Activated CD8-positive, alpha-beta memory T cell treated with anti-CD3 and anti-CD28 coated beads, Interleukin-2, amount 50 U/mL, for 48 hours (primary cell): ENCODE results near the gene ISOC2.
"Not testable (repeated sequence)": the region's sequence is repeated elsewhere in the genome, so short reads cannot be mapped to it uniquely, and the experiment has no call there.

Experiments used
- DNase-seq: peaks from one replicate; pipeline ENCODE4 v3.0.0-alpha.2; 2020

The ISOC2 gene

DNA sequence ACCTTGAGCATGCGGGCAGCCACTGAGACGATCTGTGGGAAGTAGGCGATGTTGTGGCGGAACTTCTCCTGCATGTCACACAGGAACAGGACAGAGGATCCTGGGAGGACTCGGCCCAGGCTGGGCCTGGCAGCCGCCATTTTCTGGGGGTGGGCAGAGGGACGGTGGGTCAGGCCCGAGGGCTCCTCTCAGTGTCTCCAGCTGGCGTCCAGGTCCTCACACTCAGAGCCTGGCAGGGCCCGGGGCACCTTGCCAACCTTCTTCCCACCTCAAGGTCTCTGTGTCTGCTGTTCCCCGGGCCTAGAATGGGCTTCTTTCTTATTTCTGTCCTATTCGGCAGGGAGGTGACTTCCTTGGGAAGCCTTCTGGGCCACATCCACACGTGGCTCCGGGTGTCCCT, 5.1 kb downstream of the ISOC2 start:
- no peak for DNase-seq

DNA sequence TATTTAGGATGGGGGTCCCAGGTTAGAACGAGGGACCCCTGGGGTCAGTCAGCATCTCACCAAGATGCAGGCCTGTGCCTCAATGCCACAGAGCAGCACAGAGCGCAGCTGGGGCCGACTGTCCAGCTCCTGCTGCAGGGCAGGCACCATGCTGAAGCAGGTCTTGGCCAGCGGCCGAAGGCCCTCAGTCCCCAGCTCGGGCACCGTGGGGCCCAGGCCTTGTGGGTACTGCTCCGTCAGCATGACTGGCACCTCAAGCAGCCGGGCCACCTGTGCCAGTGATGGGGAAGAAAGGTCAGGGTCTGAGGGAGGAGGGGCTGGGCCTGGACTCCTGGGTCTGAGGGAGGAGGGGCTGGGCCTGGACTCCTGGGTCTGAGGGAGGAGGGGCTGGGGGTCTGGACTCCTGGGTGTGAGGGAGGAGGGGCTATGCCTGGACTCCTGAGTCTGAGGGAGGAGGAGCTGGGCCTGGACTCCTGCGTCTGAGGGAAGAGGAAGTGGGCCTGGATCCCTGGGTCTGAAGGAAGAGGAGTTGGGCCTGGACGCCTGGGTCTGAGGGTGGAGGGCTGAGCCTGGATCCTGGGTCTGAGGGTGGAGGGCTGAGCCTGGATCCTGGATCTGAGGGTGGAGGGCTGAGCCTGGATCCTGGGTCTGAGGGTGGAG, 5.7 kb downstream of the ISOC2 start:
- DNase-seq, result no peak

DNA sequence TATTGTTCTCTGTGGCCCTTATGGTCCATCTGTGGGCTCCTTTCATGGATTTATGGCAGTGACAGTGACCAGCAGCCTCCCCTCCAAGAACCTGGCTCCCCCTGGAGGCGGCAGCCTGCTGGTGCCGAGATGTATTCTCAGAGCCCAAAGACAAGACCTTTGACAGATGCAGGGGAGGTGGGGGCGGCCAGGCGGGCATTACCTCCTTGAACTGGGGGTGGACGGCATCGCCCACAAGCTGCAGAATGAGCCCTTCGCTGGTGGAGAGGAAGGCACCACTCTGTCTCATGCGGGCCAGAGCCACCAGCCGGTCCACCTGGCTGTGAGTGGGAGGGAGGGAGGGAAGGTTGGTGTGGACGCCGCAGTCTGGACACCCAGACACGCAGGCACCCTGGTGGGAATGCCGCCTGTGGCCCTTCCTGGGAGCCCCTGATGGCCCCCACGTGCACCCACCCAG, 6.6 kb downstream of the ISOC2 start:
- DNase-seq, result peak; percentile 75

DNA sequence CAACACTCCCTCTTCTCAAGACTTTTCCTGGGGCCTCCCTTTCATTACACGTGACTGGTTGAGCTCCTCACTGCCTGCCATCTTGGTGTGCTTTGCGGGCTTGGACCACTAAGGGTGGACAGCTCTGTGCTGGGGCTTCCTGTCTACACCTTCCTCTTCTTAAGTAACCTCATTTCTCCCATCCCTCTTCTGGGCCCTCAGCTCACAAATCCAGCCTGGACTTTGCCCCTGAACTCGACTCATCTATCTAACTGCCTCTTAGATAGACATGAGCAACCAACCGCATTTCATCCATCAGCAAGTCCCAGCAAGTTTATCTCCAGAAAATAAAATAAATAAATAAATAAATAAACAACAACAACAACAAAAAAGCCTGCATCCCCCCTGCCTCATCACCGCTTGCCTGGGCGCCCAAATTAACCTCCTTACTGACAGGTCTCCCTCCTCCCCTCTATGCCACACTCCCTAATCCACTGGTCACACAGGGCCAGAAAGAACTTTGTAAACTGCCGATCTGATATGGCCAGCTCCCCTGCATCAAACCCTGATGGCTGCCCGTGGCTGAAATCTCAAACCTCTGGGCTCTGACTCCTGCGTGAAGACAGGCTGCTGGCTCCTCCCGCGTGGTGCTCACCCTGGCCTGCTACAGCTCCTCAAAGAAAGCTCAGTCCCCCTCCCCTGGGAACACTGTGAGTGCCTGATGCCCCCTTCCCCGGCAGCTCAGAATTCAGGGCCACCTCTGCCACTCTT, 7.8 kb downstream of the ISOC2 start:
- DNase-seq, result no peak

DNA sequence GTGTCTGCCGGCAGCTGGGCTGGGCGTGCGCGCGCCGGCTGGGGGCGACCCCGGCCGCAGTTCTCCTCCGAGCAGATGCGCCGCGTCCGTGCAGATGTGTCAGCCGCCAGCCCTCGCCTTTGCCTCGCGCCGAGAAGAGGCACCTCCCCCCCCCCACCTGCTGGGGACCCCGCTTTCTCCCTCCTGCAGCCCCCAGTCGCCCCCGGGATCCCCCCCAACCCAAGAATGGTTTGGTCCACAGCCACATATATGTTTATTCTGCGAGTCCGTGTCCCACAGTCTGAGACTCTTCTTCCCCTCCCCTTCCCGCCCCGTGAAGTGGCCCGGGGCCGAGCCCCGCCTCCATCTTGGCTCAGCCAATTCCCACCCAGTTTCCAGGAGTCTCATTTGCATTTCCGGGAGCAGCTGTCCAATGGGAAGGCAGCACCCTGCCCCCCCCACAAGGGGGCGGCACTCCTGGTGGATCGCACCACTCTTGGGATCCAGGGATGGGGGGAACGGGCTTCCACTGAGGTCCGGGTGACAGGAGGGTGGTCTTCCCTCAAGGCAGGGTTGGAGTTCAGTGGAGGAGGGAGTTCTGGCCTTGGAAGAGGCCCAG, 8.6 kb downstream of the ISOC2 start:
- DNase-seq, result peak; percentile 65

DNA sequence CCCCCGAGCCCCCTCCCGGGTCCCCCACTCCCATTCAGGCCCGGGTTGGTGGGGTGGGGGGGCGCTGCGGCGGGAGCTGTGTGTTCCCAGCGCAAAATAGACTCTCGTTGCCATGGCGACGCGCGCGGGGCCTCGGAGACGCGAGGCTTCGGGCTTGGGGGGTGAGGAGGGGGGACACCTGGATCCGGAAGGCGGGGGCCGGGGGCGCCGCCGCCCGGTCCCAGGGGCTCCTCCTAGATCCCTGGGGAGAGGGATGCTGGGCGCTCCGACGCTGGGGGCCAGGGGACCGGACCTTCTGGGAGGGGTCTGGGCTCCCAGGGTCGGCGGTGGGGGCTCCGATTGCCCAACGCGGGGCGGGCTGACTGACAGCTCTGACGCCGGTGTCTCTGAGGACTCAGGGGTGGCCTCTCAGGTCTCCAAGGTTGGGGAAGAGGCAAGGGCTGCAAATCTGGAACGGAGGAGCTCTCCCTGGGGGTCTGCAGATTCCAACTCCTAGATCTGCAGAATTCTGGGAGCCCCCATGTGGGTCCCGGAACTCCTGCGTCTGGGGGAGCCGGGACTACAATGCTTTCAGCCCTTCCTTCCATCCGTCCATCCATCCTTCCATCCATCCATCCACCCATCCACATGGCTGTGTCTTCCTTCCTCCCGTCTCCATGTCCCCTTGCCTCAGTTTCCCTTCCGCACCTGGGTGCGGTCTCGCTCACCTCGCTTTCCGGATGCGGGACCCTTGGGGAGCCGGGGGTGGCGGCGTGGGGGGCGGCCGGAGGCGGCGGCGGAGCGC, 9.3 kb downstream of the ISOC2 start:
- no peak for DNase-seq

DNA sequence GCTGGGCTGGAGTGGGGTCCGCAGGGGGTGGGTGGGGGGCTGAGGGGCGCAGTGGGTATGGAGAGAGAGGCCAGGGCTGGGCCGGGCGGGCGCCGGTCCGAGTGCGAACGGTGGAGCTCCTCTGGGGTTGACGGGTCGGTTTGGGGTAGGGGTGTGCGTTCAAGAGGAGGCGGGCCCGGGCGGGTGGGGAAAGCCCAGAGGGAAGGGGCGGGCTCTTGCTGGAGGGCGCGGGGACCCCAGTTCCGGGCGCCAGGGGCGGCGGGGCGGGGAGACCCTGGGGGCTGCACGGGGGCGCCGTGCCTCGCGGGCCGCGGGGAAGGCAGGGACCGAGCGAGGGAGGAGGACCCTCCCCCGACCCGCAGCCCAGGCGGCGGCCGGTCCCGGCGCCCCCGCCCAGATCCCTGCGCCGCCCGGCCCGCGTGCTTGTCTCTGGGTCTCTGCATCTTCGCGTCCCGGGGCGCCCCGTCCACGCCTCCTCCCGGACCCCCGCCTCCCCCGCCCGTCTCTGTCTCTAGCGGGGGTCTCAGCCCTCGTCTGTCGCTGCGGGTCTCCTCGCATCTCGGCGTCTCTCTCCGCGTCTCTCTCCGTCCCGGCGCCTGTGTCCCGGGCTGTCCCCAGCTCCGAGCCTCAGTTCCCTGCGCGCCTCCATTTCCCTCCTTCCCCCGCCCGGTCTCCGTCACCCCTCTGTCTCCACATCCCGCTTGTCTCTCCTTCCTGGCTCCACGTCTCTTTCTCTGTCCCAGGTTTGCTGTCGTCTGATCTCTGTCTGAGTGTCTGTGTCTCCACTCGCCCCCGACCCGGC, 10.1 kb downstream of the ISOC2 start:
- no peak for DNase-seq

DNA sequence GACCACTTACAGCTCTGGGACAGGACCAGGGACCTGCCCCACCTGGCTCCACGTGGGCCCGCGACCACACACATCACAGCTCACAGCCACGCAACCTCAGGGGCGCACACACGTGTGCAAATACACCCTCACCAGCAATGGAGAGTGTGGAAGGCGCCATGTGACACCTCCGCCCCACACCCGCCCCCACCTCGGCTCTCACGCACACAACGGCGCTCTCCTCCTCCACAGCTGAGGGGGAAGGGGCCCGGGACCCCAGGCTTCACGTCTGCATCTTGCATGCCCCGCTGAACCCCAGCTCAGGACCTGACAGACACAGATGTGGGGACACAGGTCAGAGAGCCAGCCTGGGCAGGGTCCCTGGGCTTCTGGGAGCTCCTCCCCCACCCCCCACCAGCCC, 12.0 kb downstream of the ISOC2 start:
- no peak for DNase-seq

DNA sequence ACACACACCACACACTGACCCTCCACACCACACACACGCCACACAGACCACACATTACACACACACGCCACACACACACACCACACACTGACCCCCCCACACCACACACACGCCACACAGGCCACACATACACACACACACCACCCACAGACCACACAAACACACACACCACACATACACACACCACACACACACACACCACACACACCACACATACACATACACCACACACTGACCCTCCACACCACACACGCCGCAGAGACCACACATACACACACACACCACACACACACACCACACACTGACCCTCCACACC, 13.3 kb downstream of the ISOC2 start:
- not testable (repeated sequence) for DNase-seq

DNA sequence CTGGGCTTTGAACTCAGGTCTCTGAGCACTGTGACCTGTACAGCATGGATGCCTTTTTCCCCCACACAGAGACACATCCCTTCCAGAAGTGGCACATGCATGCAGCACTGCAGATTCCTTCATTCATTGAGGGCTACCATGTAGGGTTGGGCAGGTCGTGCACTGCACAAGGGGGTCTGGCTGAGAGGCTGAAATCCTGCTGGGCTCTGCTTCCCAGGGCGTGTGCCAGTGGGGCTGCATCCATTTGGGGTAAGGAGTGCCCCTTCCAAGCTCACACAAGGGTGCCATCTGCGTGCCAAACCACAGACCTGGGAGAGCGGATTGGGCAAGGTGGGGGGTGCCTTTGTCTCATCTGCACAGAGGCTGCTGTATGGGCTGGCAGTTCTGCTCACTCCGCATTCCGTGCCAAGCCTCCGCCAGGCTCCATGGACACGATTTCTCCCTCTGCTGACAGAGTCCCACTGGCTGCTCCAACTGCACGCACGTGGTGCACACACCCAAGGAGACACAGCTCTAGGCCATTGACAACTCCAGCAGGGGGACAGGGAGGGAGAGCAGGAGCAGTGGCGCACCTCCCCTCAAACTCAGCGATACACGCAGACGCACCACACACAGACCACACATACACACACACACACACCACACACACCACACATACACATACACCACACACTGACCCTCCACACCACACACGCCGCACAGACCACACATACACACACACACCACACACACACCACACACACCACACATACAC, 13.8 kb downstream of the ISOC2 start:
- no peak for DNase-seq

DNA sequence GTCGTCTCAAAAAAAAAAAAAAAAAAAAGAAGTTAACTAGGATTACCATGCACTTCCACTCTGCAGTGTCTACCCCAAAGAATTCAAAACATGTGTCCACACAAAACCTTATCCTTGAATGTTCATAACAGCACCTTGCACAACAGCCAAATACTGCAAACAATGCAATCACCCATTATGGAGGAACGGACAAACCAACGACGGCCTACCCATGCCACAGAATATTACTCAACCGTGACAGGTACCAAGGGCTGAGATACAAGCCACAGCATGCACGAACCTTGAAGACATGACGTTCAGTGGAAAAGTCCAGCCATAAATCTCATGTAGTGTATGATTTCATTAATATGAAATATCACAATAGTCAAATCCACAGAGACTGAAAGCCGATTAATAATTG, 15.4 kb downstream of the ISOC2 start:
- no peak for DNase-seq

DNA sequence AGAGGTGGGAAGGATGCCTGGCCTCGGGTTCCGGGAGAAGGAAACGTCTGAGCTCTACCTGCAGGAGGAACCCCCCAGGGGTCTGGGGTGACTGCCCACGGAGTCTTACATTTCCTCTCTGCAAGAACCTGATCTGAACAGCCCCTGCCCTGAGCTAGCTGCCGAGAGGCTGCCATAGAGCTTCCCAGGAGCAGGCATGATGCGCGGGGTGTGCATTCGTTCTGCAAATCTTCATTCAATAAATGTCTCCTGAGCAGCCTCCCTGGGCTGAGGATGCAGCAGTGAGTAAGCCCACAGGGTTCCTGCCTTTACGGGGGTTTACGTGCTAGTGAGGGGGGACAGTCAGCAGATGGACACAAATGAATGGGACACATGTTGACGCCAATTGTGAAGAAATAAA, 16.8 kb downstream of the ISOC2 start:
- no peak for DNase-seq

DNA sequence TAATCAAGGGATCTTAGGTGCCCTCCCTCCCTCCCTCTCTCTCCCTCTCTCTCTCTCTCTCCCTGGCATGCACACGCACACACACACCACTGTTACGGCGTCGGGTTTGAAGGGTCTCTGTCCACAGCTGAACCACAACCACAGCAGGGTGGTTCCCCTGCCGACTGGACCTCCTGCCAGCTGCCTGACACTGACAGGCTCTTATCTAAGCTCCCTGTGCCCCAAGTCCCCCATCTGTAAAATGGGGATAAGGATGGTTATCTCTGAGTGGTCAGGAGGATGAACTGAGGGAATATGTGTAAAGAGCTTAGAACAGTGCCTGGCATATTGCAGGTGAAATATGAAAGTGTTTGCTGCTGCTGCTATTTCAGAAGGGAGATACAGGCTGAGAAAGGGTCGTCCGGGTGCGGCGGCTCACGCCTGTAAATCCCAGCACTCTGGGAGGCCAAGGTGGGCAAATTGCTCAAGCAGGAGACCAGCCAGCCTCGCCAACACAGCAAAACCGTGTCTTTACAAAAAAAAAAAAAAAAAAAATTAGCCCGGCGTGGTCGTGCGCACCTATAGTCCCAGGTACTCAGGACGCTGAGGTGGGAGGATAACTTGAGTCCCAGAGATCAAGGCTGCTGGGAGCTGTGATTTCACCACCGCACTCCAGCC, 17.5 kb downstream of the ISOC2 start:
- DNase-seq, result peak; percentile 42

DNA sequence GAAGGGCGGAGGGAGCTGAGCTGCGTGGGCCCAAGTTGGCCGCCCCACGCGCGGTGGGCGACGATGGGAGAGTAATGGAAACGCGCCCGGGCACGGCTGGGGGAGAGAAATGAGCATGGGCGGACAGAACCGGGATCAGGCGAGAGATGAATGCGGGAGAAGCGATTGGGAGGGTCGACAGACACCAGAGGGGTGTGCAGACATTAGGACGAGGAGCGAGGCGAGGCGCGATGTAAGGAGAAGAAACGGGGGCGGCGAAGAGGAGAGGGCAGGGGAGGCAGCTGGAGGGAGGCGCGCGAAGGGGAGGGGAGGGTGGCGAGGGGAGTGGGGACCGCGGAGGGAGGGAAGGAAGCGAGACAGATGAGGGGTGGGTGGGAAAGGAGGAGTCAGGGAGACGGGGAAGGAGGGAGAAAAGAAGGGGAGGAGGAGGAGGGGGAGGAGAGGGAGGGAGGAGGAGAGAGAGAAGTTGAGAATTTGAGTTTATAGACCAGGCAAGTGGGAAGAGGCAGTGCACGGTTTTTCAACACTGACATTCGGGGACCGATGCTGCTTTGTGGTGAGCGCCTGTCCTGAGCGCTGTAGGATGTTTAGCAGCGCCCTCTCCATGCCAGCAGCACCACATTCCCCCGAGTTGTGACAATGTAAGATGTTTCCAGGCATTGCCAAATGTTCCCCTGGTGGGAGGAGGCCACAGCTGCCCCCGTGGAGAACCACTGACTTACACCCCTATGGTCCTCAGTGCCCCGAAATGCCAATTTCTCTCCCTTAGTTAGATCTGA, 18.2 kb downstream of the ISOC2 start, which contains the start of gene SHISA7:
Gene SHISA7 (minus strand): TSS at position 256 of the 779 bp plus-strand sequence. CDS start 437 bp downstream, outside the sequence.
- DNase-seq, result peak; percentile 48

DNA sequence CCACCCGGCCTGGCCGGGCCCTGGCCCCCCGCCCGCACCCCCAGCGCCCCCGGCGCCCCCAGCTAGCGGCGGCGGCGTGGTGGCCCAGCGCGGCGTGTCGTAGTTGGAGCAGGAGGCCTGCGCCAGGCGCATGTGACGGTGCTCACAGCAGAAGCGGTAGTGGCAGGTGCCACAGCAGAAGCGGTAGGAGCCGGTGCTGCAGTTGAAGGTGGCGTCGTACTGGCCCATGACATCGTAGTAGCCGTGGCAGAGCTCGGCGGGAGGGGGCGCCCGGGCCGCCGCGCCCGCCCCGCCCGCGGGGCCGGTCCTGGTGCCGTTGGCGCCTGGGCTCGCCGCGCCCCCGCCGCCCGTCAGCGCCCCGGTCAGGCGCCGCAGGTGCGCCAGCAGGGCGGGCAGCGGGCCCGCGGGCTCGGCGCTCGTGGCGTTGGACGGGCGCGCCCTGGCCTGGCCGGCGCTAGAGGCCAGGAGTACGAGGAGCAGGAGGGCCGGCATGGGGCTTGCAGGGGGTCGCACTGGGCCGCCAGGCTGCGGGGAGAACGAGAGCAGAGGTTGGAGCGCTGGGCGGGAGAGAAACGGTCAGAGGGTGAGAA, 19.0 kb downstream of the ISOC2 start:
- peak; percentile 52 for DNase-seq

DNA sequence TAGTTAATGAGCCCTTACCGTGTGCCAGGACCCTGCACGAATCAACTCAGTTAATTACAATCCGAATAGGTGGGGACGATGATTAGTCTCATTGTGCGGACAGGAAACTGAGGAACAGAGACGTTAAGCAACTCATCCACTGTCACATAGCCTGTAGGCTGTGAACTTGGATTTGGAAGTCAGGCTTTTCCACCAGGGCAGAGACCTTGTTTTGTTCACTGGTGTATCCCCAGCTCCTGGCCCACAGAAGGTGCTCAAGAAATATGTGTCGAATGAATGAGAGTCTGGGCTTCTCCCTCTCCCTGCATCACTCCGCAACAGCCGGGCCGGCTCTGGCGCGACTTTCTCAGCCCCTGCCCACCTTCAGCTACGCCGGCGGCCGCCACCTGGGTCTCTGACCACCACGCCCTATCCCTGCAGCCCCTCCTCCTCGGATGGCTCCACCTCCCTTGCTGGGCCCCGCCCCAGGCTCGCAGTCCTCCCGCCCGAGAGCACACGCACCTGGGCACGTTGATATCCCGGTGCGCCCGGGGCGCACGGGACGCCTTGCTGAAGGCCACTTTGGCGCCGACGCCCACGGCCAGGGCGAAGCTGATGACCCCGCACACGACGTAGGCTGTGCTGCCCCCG, 19.6 kb downstream of the ISOC2 start:
- peak; percentile 60 for DNase-seq

DNA sequence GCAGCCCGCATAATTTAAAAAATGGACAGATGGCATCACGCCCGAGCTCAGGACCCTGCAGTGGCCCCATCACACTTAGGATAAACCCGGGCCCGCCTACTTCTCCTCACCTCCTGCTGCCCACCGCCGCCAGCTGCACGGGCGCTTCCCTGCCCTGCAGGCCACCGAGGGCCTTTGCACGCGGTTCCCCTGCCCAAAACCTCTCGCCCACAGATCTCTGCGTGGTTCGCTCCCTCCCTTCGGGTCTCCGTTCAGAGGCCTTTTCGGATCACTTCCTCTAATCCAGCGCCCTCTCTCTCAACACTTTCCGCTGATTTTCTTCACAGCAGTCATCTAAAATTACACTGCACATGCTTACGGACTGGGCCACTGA, 20.1 kb downstream of the ISOC2 start:
- peak; percentile 51 for DNase-seq

DNA sequence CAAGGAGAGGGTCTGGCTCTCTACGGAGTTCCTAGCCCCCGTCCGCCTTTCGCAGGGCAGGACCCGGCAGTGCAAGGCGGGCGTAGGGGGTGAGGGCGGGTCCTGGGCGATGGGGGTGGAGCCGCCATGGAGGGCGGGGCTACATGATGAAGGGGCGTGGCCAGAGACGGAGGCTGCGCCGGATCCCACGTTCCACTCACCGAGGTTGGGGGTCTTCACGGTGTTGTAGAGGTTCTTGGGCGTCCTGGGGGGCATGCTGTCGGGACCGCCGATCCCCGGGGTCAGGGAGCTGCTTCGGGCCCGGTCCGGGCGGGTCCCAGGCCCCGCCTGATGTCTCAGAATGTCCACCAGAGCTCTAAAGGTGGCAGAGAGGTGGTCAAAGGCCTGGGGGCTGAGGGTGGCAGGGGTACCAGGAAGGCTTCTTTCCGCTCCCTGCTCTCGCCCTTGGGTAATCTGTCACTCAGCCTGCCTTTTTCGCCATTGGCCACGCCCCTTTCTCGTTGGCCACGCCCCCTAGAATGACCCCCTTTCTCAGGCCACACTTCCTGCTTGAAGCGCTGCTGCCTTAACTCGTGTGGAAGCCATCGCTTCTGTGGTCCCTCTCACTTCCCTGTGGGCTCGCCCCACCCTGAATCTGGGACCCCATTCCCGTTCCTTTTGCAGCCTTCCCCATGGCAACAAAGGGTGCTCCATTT, 20.9 kb downstream of the ISOC2 start:
- DNase-seq, result peak; percentile 75

DNA sequence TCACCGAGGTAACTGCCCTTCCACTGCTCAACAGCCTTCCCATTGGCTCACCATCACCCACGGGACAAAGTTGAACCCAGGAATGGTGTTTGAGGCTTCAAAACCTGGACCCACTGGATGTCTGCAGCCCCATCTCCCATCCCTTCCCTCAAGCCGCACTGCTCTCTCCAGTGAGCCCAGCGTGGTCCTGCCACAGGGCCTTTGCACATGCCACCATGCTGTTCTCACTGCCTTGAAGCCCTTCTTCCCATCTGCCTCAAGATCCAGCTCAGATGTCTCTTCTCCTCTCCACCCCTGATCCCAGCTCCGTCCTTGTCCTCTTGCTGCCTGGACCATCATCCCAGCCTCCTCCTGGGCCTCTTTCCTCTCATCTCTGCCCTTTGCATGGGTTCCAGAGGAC, 22.4 kb downstream of the ISOC2 start:
- no peak for DNase-seq
